NCI-H82 treated with DMSO at 0.1 percent for 48 hours (cell line): ENCODE measurements around the gene IQCN.
A peak's percentile ranks its signal among the peaks of the same experiment; 100 is the strongest.
"Not testable (repeated sequence)": the region's sequence is repeated elsewhere in the genome, so short reads cannot be mapped to it uniquely, and the experiment has no call there.

Experiments
- DNase-seq: peaks from one replicate; lab custom pipeline; 2025; ENCODE audit not compliant: unreplicated experiment; lab: John Stamatoyannopoulos, UW

The IQCN gene

DNA sequence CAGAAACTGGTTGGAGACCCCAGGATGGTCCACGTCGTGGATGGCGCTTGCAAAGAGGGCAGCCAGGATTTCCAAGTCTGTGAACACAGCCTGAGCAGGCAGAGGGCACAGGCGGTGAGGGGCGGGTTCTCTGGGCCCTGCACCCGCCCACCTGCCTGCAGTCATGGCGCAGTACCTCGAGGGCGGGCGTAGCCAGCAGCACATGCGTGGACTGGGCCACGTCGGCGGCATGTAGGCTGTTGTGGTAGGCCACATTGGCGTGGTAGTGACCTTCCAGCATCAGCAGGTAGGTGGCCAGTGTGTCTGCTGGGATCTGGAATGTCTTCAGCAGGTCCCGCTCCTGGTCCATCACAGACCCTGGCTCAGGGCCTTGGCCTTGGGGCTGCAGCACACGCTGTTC, 56.1 kb downstream of the IQCN start:
- DNase-seq: no peak

DNA sequence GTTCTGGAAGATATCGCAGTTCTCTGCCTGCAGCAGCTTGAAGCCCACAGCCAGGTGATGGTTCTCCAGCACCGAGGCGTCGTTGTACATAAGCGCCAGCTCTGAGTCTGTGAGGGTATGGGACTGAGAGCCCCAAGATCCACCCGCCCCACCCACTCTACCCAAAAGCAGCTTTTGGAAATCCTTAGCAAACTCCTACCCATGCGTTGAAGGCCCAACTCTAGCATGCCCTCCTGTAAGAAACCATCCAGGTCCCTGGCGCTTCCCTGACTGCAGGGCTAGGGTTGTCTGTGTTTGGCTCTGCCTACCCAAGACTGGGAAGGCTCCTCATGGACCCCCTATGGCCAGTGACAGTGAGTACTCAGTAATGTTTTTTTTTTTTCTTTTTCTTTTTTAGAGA, 57.5 kb downstream of the IQCN start:
- no peak for DNase-seq

DNA sequence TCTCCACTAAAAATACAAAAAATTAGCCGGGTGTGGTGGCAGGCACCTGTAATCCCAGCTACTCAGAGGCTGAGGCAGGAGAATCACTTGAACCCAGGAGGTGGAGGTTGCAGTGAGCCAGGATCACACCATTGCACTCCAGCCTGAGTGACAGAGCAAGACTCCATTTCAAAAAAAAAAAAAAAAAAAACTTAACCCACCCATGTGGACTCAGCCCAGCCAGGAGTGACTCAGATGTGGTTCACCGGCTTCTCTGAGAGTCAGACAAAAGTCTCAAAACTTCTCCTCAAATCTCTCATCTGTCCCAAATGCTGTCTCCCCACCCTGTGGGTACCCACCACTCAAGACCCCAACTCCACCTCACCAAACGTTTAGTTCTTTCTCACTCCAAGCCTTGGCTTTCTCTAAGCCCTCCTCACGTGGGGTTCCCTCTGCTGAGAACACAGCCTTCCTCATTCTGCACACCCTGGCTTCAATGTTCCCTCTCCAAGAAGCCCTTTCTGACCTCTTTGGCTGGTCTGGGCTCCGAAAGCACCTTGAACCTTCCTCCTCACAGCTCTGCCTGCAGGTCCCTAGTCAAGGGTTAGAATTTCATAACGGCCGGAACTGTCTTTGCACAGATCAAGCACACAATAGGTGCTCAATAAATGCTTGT, 59.3 kb downstream of the IQCN start:
- no peak for DNase-seq

DNA sequence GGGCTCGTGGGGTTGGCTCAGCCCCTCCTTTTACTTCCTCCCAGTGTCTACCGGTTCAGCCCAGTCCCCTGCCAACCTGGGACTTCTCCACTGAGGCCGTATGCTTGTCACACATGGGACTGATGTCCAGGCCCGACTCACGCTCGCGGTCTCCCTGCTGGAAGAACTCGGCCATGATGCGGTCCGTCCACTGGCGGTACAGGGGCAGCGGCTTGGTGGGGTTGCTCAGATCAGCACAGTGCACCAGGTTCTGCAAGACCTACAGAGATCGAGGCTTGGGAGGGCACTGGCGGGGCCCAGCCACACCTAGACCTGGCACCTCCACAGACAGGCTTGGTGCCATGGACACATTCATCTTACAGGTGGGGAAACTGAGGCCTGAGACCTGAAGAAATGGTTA, 62.6 kb downstream of the IQCN start:
- DNase-seq: no peak

DNA sequence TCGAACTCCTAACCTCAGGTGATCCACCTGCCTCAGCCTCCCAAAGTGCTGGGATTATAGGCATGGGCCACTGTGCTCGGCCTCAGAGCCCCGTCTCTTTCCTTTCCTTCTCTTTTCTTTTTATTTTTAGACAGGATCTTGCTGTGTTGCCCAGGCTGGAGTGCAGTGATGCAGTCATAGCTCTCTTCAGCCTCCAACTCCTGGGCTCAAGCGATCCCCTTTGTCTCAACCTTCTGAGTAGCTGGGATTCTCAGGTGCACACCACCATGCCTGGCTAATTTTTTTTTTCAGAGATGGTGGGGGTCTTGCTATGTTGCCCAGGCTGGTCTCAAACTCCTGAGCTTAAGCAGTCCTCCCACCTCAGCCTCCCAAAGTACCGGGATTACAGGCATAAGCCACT, 64.3 kb downstream of the IQCN start:
- DNase-seq: not testable (repeated sequence)

DNA sequence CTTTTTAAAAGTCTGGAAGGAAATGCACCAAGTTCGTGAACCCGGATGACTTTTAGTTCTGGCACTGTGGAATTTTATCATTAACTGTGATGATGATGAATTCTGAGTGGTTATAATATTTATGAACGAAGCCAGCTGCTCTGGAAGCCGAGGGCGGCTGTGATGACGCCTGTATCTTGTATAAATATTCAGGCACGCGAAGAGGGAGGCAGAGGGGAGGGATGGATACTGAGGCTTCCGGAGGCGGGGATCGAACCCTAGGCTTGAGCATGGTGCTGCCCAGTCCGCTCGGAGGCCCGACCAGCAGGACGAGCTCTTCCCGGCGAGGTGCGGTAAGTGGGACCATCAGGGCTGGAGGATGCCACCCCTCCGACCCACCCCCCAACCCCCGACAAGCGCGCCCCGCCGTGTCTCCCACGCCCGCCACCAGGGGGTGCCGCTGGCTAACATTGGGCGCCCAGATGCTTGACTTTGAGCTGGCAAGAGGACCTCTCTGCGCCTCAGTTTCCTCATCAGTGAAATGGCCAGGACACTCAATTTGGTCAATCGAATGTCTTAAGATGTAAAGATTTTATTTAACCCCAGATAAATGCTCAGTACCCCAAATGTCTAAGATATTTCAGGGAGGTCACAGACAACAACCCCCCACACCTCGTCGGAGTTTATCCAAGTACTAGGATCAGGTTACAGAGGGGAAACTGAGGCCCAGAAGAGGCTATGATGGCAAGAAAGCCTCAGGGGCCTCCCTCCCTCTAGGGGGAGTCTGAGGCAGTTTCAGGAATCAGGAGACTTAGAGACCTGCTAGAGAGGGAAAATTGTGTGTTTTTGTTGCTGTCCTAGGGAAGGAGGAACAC, 65.9 kb downstream of the IQCN start:
- peak; percentile 22 for DNase-seq
